ENCODE data around the gene CST1.

The CST1 gene

GRCh38 chr20:23710771-23711170 is 40.0 kb downstream of the CST1 start:
- no peak overlapping the region for H3K4me3 ChIP-seq (ENCODE audit: low read depth, low read length)
- no peak for TF ChIP-seq CTCF (IDR thresholded peaks at IDR 0.05; ENCODE audit: low read depth, low read length, missing control alignments)
- DNase-seq (ENCODE audit: low read depth) = no peak

DNA sequence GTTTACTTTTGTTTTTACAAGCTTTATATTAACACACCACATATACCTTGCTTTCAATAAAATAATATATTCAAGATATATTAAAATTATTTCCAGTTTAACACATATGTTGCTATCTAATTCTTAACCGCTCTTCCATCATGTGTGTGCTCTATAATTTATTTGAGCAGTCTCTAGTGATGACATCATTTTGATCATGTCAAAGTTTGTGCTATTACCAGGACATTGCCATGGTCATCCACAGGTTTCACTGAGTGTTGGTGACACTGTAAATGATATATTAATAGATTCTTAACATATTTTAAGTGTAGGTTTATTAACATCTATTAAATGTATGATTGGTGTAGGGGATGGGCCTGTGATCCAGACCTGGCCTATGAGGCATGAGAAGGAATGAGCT is 44.8 kb downstream of the CST1 start:
- DNase-seq (ENCODE audit: low read depth) = no peak
- no peak overlapping the region for H3K4me3 ChIP-seq (ENCODE audit: low read depth, low read length)
- no peak for TF ChIP-seq CTCF (IDR thresholded peaks at IDR 0.05; ENCODE audit: low read depth, low read length, missing control alignments)

GRCh38 chr20:23702021-23702420 is 48.7 kb downstream of the CST1 start:
- DNase-seq (ENCODE audit: low read depth) = no peak
- TF ChIP-seq CTCF (IDR thresholded peaks at IDR 0.05; ENCODE audit: low read depth, low read length, missing control alignments) = no peak
- H3K4me3 ChIP-seq (ENCODE audit: low read depth, low read length) = no peak overlapping the region

DNA sequence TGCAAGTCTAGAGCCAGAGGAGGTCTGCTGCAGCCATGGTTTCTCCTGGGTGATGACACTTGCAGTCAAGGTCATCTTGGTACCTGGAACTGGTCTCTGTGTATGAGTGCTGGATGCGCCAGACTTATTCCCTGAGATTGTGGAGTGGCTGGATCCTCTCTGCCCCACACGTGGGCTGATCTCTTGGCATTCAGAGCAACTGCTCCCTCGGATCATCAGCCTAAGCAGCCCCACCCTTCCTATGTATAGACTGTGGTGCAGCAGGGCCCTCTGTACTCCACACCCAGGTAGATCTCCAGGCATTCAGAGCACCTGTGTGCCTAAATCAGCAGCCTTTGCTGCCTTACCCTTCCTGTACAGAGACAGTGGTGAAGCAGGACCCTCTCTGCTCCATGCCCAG is 49.8 kb downstream of the CST1 start:
- no peak for TF ChIP-seq CTCF (IDR thresholded peaks at IDR 0.05; ENCODE audit: low read depth, low read length, missing control alignments)
- H3K4me3 ChIP-seq (ENCODE audit: low read depth, low read length) = no peak overlapping the region

GRCh38 chr20:23697947-23698346 is 52.8 kb downstream of the CST1 start:
- no peak for DNase-seq (ENCODE audit: low read depth)
- no peak overlapping the region for H3K4me3 ChIP-seq (ENCODE audit: low read depth, low read length)
- TF ChIP-seq CTCF (IDR thresholded peaks at IDR 0.05; ENCODE audit: low read depth, low read length, missing control alignments) = no peak

More for the DNA sequence above, 49.8 kb downstream of the CST1 start:
- DNase-seq (ENCODE audit: low read depth) = no peak
